ENCODE results near the gene GRID2IP. TPM values are rescaled to one million over a fixed set of nuclear protein-coding genes. Genes with fewer than 3 reads are reported as not detected.

The GRID2IP gene
- total RNA-seq, 1 experiment from 2014 or later, result not detected

DNA sequence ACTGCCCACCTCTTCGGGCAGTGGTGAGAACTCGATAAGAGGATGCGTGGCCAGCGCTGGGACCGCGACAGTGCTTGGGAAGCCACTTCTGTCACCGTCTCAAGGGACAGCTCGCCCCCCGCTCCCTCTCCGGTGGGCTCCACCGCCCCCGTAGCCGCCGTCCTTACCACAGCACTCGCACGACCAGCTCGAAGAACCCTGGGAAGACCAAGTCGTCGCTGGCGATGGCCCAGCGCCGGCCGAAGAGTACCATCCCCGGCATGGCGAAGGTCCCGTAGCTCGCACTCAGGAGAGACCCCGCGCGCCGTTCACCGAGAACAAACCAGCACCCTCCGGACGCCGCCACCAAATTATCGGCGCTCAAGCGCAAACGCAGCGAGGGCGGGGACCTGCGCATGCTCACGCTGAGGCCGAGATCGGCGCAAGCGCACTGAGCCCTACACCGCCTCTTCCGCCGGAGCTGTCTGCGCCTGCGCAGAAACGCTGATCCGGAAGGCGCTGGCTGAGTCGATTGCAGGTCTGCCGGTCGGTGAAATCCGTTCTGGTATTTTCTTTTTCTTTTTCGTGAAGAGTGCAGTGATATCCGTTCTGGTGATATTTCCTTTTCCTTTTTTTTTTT lies 103.6 kb downstream of the GRID2IP start, which contains the start of gene DAGLB:
DAGLB (minus strand) TSS at position 374 of the 619 bp plus-strand sequence; CDS start at position 262, 112 bp downstream.
- DNase-seq (ENCODE audit: low read depth), result peak; percentile 96

Other genes with a start within 250 kb of the GRID2IP start
- gene FAM220A, start 202.5 kb downstream of the GRID2IP start, total RNA-seq (2014; rRNA removed; shearing (Covaris generic)), result 22.2 and 22.9 TPM in 2 replicates
- 62.6 and 83.4 TPM in 2 replicates for gene RAC1, start 176.9 kb downstream of the GRID2IP start, total RNA-seq (2014; rRNA removed; shearing (Covaris generic))
- gene DAGLB, start 103.5 kb downstream of the GRID2IP start, total RNA-seq (2014; rRNA removed; shearing (Covaris generic)), result 20.0 and 21.5 TPM in 2 replicates
- gene KDELR2, start 67.3 kb downstream of the GRID2IP start, total RNA-seq (2014; rRNA removed; shearing (Covaris generic)), result 92.1 and 96.0 TPM in 2 replicates
- gene ZDHHC4, start 26.0 kb upstream of the GRID2IP start, total RNA-seq (2014; rRNA removed; shearing (Covaris generic)), result 32.0 and 49.5 TPM in 2 replicates
- 13.9 and 18.7 TPM in 2 replicates for gene INTS15, start 38.6 kb upstream of the GRID2IP start, total RNA-seq (2014; rRNA removed; shearing (Covaris generic))
- 0.86 and 1.1 TPM in 2 replicates for gene ZNF853, start 64.1 kb upstream of the GRID2IP start, total RNA-seq (2014; rRNA removed; shearing (Covaris generic))
- gene ZNF316, start 85.9 kb upstream of the GRID2IP start, total RNA-seq (2014; rRNA removed; shearing (Covaris generic)), result 10.4 and 15.8 TPM in 2 replicates
- 6.3 and 6.9 TPM in 2 replicates for gene ZNF12, start 155.5 kb upstream of the GRID2IP start, total RNA-seq (2014; rRNA removed; shearing (Covaris generic))
- gene RSPH10B2, start 202.6 kb upstream of the GRID2IP start, total RNA-seq (2014; rRNA removed; shearing (Covaris generic)), result 0.11 and 0.51 TPM in 2 replicates

Data from Daoy (cell line).